Neural cell (in vitro differentiated cells): Measurements from ENCODE around the gene AASDH. TPM values are rescaled to one million over a fixed set of nuclear protein-coding genes. Genes with fewer than 3 reads are reported as not detected.

ENCODE experiments used
- H2AFZ ChIP-seq: fragments of 200-600, 300-800 bp; sonication (generic), shearing (Covaris generic); 2 replicates; pipeline ENCODE4 v1.6.0; 2014; ENCODE audit warnings: low read depth, mild to moderate bottlenecking, antibody characterized with exemption, low read length, moderate library complexity
- H3F3A ChIP-seq: fragments of 200-600 bp; shearing (Covaris generic); 2 replicates; pipeline ENCODE4 v1.6.1; 2016; ENCODE audit warnings: mild to moderate bottlenecking, moderate library complexity, mixed read lengths, antibody characterized with exemption, low read length; ENCODE audit not compliant: insufficient read depth, poor library complexity, severe bottlenecking
- H3K27ac ChIP-seq: fragments of 200-600, 300-800 bp; sonication (generic), shearing (Covaris generic); 2 replicates; pipeline ENCODE4 v1.5.1; 2014; ENCODE audit warnings: mild to moderate bottlenecking, low read length, moderate library complexity
- H3K27me3 ChIP-seq: fragments of 300-800, 200-600 bp; sonication (generic), shearing (Covaris generic); 2 replicates; pipeline ENCODE4 v1.6.0; 2014; ENCODE audit warnings: mild to moderate bottlenecking, low read depth, low read length, moderate library complexity; ENCODE audit not compliant: insufficient read depth
- H3K36me3 ChIP-seq: fragments of 300-800, 200-600 bp; sonication (generic), shearing (Covaris generic); 2 replicates; pipeline ENCODE4 v1.5.1; 2014; ENCODE audit warnings: mild to moderate bottlenecking, antibody characterized with exemption, low read length, moderate library complexity; ENCODE audit not compliant: insufficient read depth
- H3K4me2 ChIP-seq: fragments of 300-800, 200-600 bp; sonication (generic), shearing (Covaris generic); 2 replicates; pipeline ENCODE4 v1.6.0; 2014; ENCODE audit warnings: mild to moderate bottlenecking, low read length
- H3K4me3 ChIP-seq: fragments of 300-800, 200-600 bp; sonication (generic), shearing (Covaris generic); 2 replicates; pipeline ENCODE4 v1.5.1; 2014; ENCODE audit warnings: mild to moderate bottlenecking, low read length, moderate library complexity
- H3K79me2 ChIP-seq: fragments of 200-600 bp; shearing (Covaris generic); replicated peaks from 2 replicates; pipeline ENCODE4 v1.6.0; 2014; ENCODE audit warnings: mild to moderate bottlenecking, low read length, moderate library complexity; ENCODE audit not compliant: insufficient read depth
- H3K9ac ChIP-seq: fragments of 300-800, 200-600 bp; sonication (generic), shearing (Covaris generic); 2 replicates; pipeline ENCODE4 v1.6.1; 2016; ENCODE audit warnings: mild to moderate bottlenecking, low read length, mixed read lengths
- H3K9me2 ChIP-seq: fragments of 200-600 bp; shearing (Covaris generic); 2 replicates; pipeline ENCODE4 v1.6.1; 2016; ENCODE audit warnings: mild to moderate bottlenecking, low read length, mixed read lengths; ENCODE audit not compliant: insufficient read depth
- H3K9me3 ChIP-seq: fragments of 200-600, 300-800 bp; sonication (generic), shearing (Covaris generic); 2 replicates; pipeline ENCODE4 v1.6.1; 2016; ENCODE audit warnings: mild to moderate bottlenecking, mixed run types, low read length, moderate library complexity, mixed read lengths
- H4K20me1 ChIP-seq: fragments of 200-600 bp; shearing (Covaris generic); 2 replicates; pipeline ENCODE4 v1.6.1; 2016; ENCODE audit warnings: mild to moderate bottlenecking, mixed run types; ENCODE audit not compliant: insufficient read depth
- CTCF ChIP-seq: fragments of 450-650 bp; IDR thresholded peaks from 2 replicates; pipeline ENCODE4 v1.5.1; 2014; ENCODE audit warnings: antibody characterized with exemption, mild to moderate bottlenecking, moderate library complexity; ENCODE audit not compliant: poor library complexity, severe bottlenecking
- EP300 ChIP-seq: fragments of 450-650 bp; conservative IDR thresholded peaks from 2 replicates; pipeline ENCODE4 v1.6.1; 2014; ENCODE audit warnings: antibody characterized with exemption, mild to moderate bottlenecking, moderate library complexity; ENCODE audit not compliant: poor library complexity, severe bottlenecking
- EZH2 ChIP-seq: fragments of 200-600, 300-800 bp; shearing (Covaris generic), sonication (generic); IDR thresholded peaks from 2 replicates; pipeline ENCODE4 v1.6.1; 2014; ENCODE audit warnings: antibody characterized with exemption, low read length, borderline replicate concordance, mild to moderate bottlenecking; ENCODE audit not compliant: insufficient read depth, poor library complexity, severe bottlenecking
- MXI1 ChIP-seq: fragments of 450-650 bp; conservative IDR thresholded peaks from 2 replicates; pipeline ENCODE4 v1.6.1; 2014; ENCODE audit warnings: antibody characterized with exemption, mild to moderate bottlenecking; ENCODE audit not compliant: poor library complexity, severe bottlenecking
- POLR2AphosphoS5 ChIP-seq: IDR thresholded peaks from 2 replicates; pipeline ENCODE4 v1.6.1; 2012
- RAD21 ChIP-seq: fragments of 450-650 bp; conservative IDR thresholded peaks from 2 replicates; pipeline ENCODE4 v1.6.1; 2014; ENCODE audit warnings: antibody characterized with exemption, mild to moderate bottlenecking, moderate library complexity
- SMC3 ChIP-seq: fragments of 450-650 bp; conservative IDR thresholded peaks from 2 replicates; pipeline ENCODE4 v1.6.1; 2014; ENCODE audit warnings: antibody characterized with exemption, mild to moderate bottlenecking, moderate library complexity; ENCODE audit not compliant: poor library complexity
- TAF1 ChIP-seq: IDR thresholded peaks from 2 replicates; pipeline ENCODE4 v1.6.1; 2012; ENCODE audit warnings: low read depth
- polyA plus RNA-seq: library from polyadenylated mRNA; depleted of rRNA; stranded (reverse); fragments of >200 nt; gene quantifications from 2 replicates; pipeline ENCODE4 v1.2.3, GENCODE V29; 2014
- TF ChIP-seq, protein P1 (sequence below): IDR thresholded peaks from 2 replicates; pipeline ENCODE4 v1.6.1; 2012; ENCODE audit warnings: borderline replicate concordance

AASDH gene
- polyA plus RNA-seq, 1 donor from 2014 or later = 21.8 TPM

DNA sequence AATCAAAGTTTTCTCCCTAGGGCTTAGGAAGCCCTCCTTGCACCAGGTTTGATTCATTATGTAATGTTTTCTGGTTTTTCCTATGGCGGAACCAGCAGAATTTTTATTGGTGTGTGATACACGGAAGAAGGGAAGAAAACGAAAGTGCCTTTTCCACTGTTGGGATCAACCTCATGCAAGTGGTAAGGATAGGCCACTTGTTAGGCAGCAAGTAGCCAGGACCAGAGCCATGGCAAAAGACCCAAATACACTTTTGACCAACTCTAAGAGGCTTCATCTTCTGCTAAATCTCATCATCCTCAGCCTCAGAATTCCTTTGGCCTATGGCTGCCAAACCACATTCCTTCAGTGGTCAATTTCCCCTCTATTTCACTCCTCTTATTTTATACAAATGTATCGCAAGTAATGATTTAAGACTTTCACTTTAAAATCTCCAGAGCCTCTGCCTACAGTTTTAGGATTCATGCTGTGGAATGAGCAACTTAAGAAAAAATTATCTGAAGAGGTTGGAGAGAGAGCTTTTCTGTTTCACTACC, 26.9 kb upstream of the AASDH start:
- Histone ChIP-seq H3F3A (no peaks in the 10 kb centered on the region), H3K36me3 (no peaks in the 10 kb centered on the region), H3K9ac (no peak overlapping the region), H3K4me3 (no peak overlapping the region), H3K4me2 (no peak overlapping the region), H3K9me2 (no peaks in the 10 kb centered on the region), H3K27ac (no peak overlapping the region), H4K20me1 (no peaks in the 10 kb centered on the region), H2AFZ (no peak overlapping the region), H3K27me3 (no peaks in the 10 kb centered on the region), H3K9me3 (no peaks in the 10 kb centered on the region), H3K79me2 (peaks cover 21% of the 10 kb centered on the region)
- TF ChIP-seq CTCF (no peak), TAF1 (no peak), EZH2 (no peak), EP300 (no peak), RAD21 (no peak), MXI1 (no peak), POLR2AphosphoS5 (no peak), SMC3 (no peak)
- TF ChIP-seq, protein P1, sequence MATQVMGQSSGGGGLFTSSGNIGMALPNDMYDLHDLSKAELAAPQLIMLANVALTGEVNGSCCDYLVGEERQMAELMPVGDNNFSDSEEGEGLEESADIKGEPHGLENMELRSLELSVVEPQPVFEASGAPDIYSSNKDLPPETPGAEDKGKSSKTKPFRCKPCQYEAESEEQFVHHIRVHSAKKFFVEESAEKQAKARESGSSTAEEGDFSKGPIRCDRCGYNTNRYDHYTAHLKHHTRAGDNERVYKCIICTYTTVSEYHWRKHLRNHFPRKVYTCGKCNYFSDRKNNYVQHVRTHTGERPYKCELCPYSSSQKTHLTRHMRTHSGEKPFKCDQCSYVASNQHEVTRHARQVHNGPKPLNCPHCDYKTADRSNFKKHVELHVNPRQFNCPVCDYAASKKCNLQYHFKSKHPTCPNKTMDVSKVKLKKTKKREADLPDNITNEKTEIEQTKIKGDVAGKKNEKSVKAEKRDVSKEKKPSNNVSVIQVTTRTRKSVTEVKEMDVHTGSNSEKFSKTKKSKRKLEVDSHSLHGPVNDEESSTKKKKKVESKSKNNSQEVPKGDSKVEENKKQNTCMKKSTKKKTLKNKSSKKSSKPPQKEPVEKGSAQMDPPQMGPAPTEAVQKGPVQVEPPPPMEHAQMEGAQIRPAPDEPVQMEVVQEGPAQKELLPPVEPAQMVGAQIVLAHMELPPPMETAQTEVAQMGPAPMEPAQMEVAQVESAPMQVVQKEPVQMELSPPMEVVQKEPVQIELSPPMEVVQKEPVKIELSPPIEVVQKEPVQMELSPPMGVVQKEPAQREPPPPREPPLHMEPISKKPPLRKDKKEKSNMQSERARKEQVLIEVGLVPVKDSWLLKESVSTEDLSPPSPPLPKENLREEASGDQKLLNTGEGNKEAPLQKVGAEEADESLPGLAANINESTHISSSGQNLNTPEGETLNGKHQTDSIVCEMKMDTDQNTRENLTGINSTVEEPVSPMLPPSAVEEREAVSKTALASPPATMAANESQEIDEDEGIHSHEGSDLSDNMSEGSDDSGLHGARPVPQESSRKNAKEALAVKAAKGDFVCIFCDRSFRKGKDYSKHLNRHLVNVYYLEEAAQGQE = no peak

- TF ChIP-seq RAD21 (peak; percentile 18), POLR2AphosphoS5 (peak; percentile 82), SMC3 (no peak), EP300 (peak; percentile 65), EZH2 (no peak), TAF1 (peak; percentile 29), MXI1 (peak; percentile 73)
- TF ChIP-seq, protein P1 = peak; percentile 50
- peaks cover 27% of the 10 kb centered on the region for H3K79me2 ChIP-seq
- no peaks in the 10 kb centered on the region for H3K27me3 ChIP-seq
- H2AFZ ChIP-seq = peak overlapping the region; percentile 65
- no peaks in the 10 kb centered on the region for H3K36me3 ChIP-seq
- no peaks in the 10 kb centered on the region for H3F3A ChIP-seq
- no peaks in the 10 kb centered on the region for H4K20me1 ChIP-seq
- H3K9me3 ChIP-seq = no peaks in the 10 kb centered on the region
- H3K27ac ChIP-seq = peak overlapping the region; percentile 87
- H3K9me2 ChIP-seq = no peaks in the 10 kb centered on the region
- H3K9ac ChIP-seq = peak overlapping the region; percentile 66
- peak overlapping the region; percentile 66 for H3K4me3 ChIP-seq
- H3K4me2 ChIP-seq = peak overlapping the region; percentile 88
These were observed 23.2 kb upstream of the AASDH start for GRCh38 chr4:56410247-56411062.
